ENCODE results near the gene MAGEA4.

GRCh38 chrX:151873096-151873495, 39.6 kb upstream of the MAGEA4 start:
- TF ChIP-seq HOXC10 (CRISPR knock-in tag; IDR thresholded peaks at IDR 0.05) = no peak
- TF ChIP-seq ZNF23 (tag by site-specific recombination; IDR thresholded peaks at IDR 0.05; ENCODE audit: borderline replicate concordance) = no peak
- TF ChIP-seq ZNF580 (tag by site-specific recombination; IDR thresholded peaks at IDR 0.05) = no peak
- no peak for TF ChIP-seq ZNF416 (tag by site-specific recombination; IDR thresholded peaks at IDR 0.05)
- no peak for TF ChIP-seq ZBTB17 (tag by site-specific recombination; IDR thresholded peaks at IDR 0.05)
- no peak for TF ChIP-seq ZNF274 (IDR thresholded peaks at IDR 0.05; ENCODE audit: low read length)
- no peak for TF ChIP-seq ZNF274 (tag by site-specific recombination; IDR thresholded peaks at IDR 0.05; ENCODE audit: borderline replicate concordance)
